ENCODE results near the gene AGBL4.

- TF ChIP-seq CTCF (tag by site-specific recombination; IDR thresholded peaks at IDR 0.05) (no peak), ZNF704 (tag by site-specific recombination; IDR thresholded peaks at IDR 0.05) (no peak), ZNF518A (tag by site-specific recombination; conservative IDR thresholded peaks at IDR 0.05; ENCODE audit: low read depth) (no peak), ZNF514 (tag by site-specific recombination; IDR thresholded peaks at IDR 0.05) (no peak), ZNF580 (tag by site-specific recombination; IDR thresholded peaks at IDR 0.05) (no peak), ZNF324 (tag by site-specific recombination; IDR thresholded peaks at IDR 0.05) (no peak), INSM2 (tag by site-specific recombination; IDR thresholded peaks at IDR 0.05) (no peak), SETDB1 (IDR thresholded peaks at IDR 0.05; ENCODE audit: insufficient read length, low read length) (no peak), ZNF76 (tag by site-specific recombination; IDR thresholded peaks at IDR 0.05; ENCODE audit: borderline replicate concordance, low read depth) (no peak), FEZF1 (tag by site-specific recombination; IDR thresholded peaks at IDR 0.05) (no peak), YY1 (tag by site-specific recombination; IDR thresholded peaks at IDR 0.05) (no peak), HOXD13 (CRISPR knock-in tag; IDR thresholded peaks at IDR 0.05; ENCODE audit: borderline replicate concordance) (no peak)
Observed at GRCh38 chr1:48492392-48492791, 1531.4 kb downstream of the AGBL4 start.

All from HEK293 (cell line).